ENCODE results near the gene MCTP1. TPM values are rescaled to one million over a fixed set of nuclear protein-coding genes. Genes with fewer than 3 reads are reported as not detected.

MCTP1 gene
- total RNA-seq, 2 experiments from 2014 or later, result 1.6 TPM

DNA sequence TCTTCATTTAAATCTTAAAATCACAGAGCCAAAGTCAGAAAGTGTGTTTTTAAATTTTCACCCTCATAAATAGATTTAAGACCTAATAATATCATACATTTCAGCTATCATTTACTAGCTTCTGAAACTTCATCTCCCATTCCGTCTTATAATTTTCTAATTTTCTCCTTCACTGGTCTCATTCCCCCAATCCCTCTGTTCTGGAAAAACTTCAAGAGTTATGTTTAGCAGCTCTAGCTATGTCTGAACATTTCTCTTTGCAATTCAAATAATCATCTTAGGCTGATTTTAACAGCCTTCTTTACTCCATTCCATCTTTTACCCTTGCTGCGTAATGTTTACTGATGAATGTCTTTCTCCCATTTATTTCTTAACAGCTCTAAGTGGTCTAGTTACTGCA, 474.0 kb downstream of the MCTP1 start:
- no peaks in the 10 kb centered on the region for H3K4me1 Mint-ChIP-seq
- H3K9me3 Mint-ChIP-seq, result no peaks in the 10 kb centered on the region
- peaks cover 15% of the 10 kb centered on the region for H3K27me3 Mint-ChIP-seq
- ATAC-seq (ENCODE audit: low read depth) (no peak), DNase-seq (no peak)
- H3K4me3 Mint-ChIP-seq, result no peak overlapping the region
- POLR2A ChIA-PET, result no interaction called here
- no peaks in the 10 kb centered on the region for H3K36me3 Mint-ChIP-seq
- H3K27ac Mint-ChIP-seq, result no peak overlapping the region

GRCh38 chr5:94810281-94810680, 474.6 kb downstream of the MCTP1 start:
- Mint-ChIP-seq H3K27ac (no peak overlapping the region), H3K36me3 (no peaks in the 10 kb centered on the region), H3K9me3 (no peaks in the 10 kb centered on the region), H3K4me1 (no peaks in the 10 kb centered on the region), H3K4me3 (no peak overlapping the region), H3K27me3 (peaks cover 17% of the 10 kb centered on the region)
- no peak for ATAC-seq (ENCODE audit: low read depth)
- no peak for DNase-seq
- POLR2A ChIA-PET, result no interaction called here

- no peak for DNase-seq
- peaks cover 14% of the 10 kb centered on the region for H3K27me3 Mint-ChIP-seq
- no peak overlapping the region for H3K4me3 Mint-ChIP-seq
- no peaks in the 10 kb centered on the region for H3K4me1 Mint-ChIP-seq
- no peaks in the 10 kb centered on the region for H3K9me3 Mint-ChIP-seq
- no peak for ATAC-seq (ENCODE audit: low read depth)
- POLR2A ChIA-PET, result no interaction called here
- no peaks in the 10 kb centered on the region for H3K36me3 Mint-ChIP-seq
- no peak overlapping the region for H3K27ac Mint-ChIP-seq
Observed at GRCh38 chr5:94808497-94808896, 476.4 kb downstream of the MCTP1 start.

DNA sequence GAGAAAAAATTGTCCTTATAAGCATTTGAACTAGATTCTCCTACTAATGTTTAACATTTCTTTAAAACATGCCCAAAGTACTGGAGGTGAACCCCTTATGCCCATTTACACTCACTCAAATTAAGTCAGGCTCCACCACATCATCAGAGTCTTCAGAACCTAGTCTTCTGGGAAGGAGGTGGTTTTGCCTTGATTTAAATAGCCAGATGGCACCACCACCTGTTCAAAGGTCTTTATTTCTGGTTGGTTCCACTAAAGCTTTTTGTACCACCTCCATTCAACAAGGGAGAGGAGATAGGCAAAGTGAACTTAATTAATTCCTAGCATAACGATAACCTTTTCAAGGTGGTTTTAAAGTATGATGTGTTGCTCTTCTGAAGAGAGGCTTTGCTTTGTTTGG, 476.9 kb downstream of the MCTP1 start:
- Mint-ChIP-seq H3K4me1 (no peaks in the 10 kb centered on the region), H3K9me3 (no peaks in the 10 kb centered on the region), H3K4me3 (no peak overlapping the region), H3K36me3 (no peaks in the 10 kb centered on the region), H3K27ac (no peak overlapping the region), H3K27me3 (peaks cover 13% of the 10 kb centered on the region)
- DNase-seq (no peak), ATAC-seq (ENCODE audit: low read depth) (no peak)
- POLR2A ChIA-PET, result no interaction called here

DNA sequence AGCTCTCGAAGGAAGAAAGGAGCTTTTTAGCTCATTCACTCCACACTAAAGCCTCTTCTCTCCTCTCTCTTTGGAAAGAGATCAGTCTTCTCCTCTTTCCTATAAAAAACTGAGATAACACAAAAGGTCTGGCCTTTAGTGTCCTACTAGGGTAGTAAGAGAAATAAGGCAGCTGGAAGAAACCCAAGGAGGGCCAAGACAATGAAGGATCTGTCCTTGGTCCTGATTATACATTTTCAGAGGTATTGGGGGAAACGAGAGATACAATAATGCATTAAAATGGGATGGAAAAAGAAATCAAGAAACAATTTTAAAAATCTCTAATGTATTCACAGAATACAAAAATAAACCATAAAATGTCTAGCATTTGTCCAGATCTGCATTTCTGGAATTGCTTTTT, 482.4 kb downstream of the MCTP1 start:
- ATAC-seq (ENCODE audit: low read depth) (no peak), DNase-seq (no peak)
- no peaks in the 10 kb centered on the region for H3K36me3 Mint-ChIP-seq
- H3K27me3 Mint-ChIP-seq, result peaks cover 4% of the 10 kb centered on the region
- no peak overlapping the region for H3K4me3 Mint-ChIP-seq
- POLR2A ChIA-PET, result no interaction called here
- H3K9me3 Mint-ChIP-seq, result peaks cover 1% of the 10 kb centered on the region
- no peak overlapping the region for H3K27ac Mint-ChIP-seq
- no peaks in the 10 kb centered on the region for H3K4me1 Mint-ChIP-seq

- POLR2A ChIA-PET, result no interaction called here
- peaks cover 31% of the 10 kb centered on the region for H3K4me1 Mint-ChIP-seq
- peaks cover 3% of the 10 kb centered on the region for H3K9me3 Mint-ChIP-seq
- H3K27ac Mint-ChIP-seq, result no peak overlapping the region
- H3K4me3 Mint-ChIP-seq, result no peak overlapping the region
- peaks cover 4% of the 10 kb centered on the region for H3K36me3 Mint-ChIP-seq
- DNase-seq (no peak), ATAC-seq (ENCODE audit: low read depth) (no peak)
- no peaks in the 10 kb centered on the region for H3K27me3 Mint-ChIP-seq
Observed at GRCh38 chr5:94796586-94796985, 488.3 kb downstream of the MCTP1 start.

- POLR2A ChIA-PET, result interaction anchor here (0.6 kb wide), 1 partner anchor 593 kb away, joined by 3 read pairs; no protein-coding TSS in a partner anchor
- peaks cover 3% of the 10 kb centered on the region for H3K9me3 Mint-ChIP-seq
- peak overlapping the region; percentile 60 for H3K4me3 Mint-ChIP-seq
- DNase-seq (no peak), ATAC-seq (ENCODE audit: low read depth) (peak; percentile 21)
- peaks cover 34% of the 10 kb centered on the region for H3K4me1 Mint-ChIP-seq
- H3K27ac Mint-ChIP-seq, result peak overlapping the region; percentile 91
- peaks cover 4% of the 10 kb centered on the region for H3K36me3 Mint-ChIP-seq
- no peaks in the 10 kb centered on the region for H3K27me3 Mint-ChIP-seq
Observed at GRCh38 chr5:94793816-94794198, 491.1 kb downstream of the MCTP1 start.

GRCh38 chr5:94793113-94793815, 491.6 kb downstream of the MCTP1 start:
- peaks cover 4% of the 10 kb centered on the region for H3K36me3 Mint-ChIP-seq
- POLR2A ChIA-PET, result interaction anchor here (0.6 kb wide), 1 partner anchor 593 kb away, joined by 3 read pairs; no protein-coding TSS in a partner anchor
- peak overlapping the region; percentile 91 for H3K27ac Mint-ChIP-seq
- peak overlapping the region; percentile 60 for H3K4me3 Mint-ChIP-seq
- DNase-seq (no peak), ATAC-seq (ENCODE audit: low read depth) (peak; percentile 100)
- H3K4me1 Mint-ChIP-seq, result peaks cover 39% of the 10 kb centered on the region
- H3K9me3 Mint-ChIP-seq, result peaks cover 3% of the 10 kb centered on the region
- H3K27me3 Mint-ChIP-seq, result no peaks in the 10 kb centered on the region

- Mint-ChIP-seq H3K4me3 (no peak overlapping the region), H3K9me3 (peaks cover 3% of the 10 kb centered on the region), H3K27ac (no peak overlapping the region), H3K36me3 (peaks cover 4% of the 10 kb centered on the region), H3K27me3 (no peaks in the 10 kb centered on the region), H3K4me1 (peaks cover 40% of the 10 kb centered on the region)
- DNase-seq, result peak; percentile 20
- no peak for ATAC-seq (ENCODE audit: low read depth)
- POLR2A ChIA-PET, result no interaction called here
Observed at GRCh38 chr5:94791829-94792228, 493.1 kb downstream of the MCTP1 start.

GRCh38 chr5:94788527-94788926, 496.4 kb downstream of the MCTP1 start:
- Mint-ChIP-seq H3K4me3 (no peak overlapping the region), H3K27me3 (peaks cover under 1% of the 10 kb centered on the region), H3K9me3 (peaks cover 1% of the 10 kb centered on the region), H3K36me3 (no peaks in the 10 kb centered on the region), H3K4me1 (peaks cover 19% of the 10 kb centered on the region), H3K27ac (no peak overlapping the region)
- ATAC-seq (ENCODE audit: low read depth) (no peak), DNase-seq (no peak)
- POLR2A ChIA-PET, result no interaction called here

DNA sequence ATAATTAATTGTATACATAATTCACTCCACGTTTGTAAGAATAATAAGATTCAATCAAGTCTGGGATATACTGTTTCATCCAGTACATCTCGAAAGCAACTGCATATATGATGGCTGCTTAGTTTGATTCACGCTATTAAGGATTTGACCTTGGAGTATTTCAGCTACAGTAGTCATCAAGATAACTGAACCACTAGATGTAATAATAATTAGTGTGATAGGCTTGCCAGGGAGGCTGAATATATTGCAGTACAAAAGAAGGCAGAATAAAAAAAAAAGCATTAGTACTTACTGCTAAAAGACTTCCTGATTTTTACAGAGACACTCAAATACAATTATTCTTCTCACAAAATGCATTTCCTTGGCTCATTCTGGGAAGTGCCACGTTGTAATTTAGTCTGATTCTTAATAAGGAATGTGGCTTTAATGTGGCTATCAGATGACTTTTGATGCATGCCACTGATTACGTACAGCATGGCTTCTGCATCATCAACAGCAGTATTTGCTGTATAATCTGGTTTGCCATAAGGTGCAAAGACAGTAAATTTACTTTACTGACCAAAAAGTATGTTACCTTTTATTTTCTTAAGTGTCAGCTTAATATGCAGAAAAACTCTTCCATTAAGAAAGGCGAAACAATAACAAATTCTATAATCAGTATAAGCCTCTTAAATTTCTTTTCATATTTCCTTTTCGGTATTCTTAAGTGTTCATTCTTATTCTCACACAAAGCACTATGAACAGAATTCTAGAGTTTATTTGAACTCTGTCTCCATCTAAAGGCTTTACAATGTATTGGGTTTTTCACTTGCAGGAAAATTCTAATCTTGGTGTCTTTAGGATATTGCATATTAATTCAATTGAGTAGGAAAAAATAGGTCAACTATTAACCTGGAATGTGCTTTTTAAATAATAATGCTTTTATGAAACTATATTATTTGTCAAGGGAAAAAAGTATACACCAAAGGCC, 500.1 kb downstream of the MCTP1 start:
- H3K36me3 Mint-ChIP-seq, result no peaks in the 10 kb centered on the region
- POLR2A ChIA-PET, result no interaction called here
- no peaks in the 10 kb centered on the region for H3K9me3 Mint-ChIP-seq
- peaks cover 9% of the 10 kb centered on the region for H3K4me1 Mint-ChIP-seq
- no peak overlapping the region for H3K4me3 Mint-ChIP-seq
- no peak overlapping the region for H3K27ac Mint-ChIP-seq
- H3K27me3 Mint-ChIP-seq, result peaks cover 4% of the 10 kb centered on the region
- DNase-seq, result no peak
- ATAC-seq (ENCODE audit: low read depth), result no peak

DNA sequence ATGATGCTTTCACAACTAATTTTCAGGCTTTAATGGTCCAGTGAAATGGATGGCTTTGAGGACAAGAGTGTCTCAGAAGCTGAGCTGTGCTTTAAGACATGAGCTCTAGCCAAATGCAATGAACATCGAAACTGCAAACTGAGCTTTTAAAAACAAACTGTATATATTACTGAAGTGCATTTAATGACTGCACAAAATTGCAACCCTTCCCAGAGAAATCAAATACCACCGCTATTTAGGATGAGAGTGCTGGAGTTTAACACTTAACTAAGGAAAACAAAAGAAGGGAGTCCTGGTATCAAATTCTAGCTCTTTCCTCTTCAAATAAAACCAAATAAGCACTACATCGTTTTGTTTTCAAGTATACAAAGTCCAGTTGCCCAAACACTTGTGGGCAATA, 502.5 kb downstream of the MCTP1 start:
- Mint-ChIP-seq H3K4me1 (no peaks in the 10 kb centered on the region), H3K27me3 (peaks cover 12% of the 10 kb centered on the region), H3K4me3 (no peak overlapping the region), H3K36me3 (no peaks in the 10 kb centered on the region), H3K9me3 (no peaks in the 10 kb centered on the region), H3K27ac (no peak overlapping the region)
- POLR2A ChIA-PET, result no interaction called here
- no peak for ATAC-seq (ENCODE audit: low read depth)
- no peak for DNase-seq

- no peaks in the 10 kb centered on the region for H3K4me1 Mint-ChIP-seq
- POLR2A ChIA-PET, result no interaction called here
- peaks cover 17% of the 10 kb centered on the region for H3K27me3 Mint-ChIP-seq
- DNase-seq (no peak), ATAC-seq (ENCODE audit: low read depth) (no peak)
- no peaks in the 10 kb centered on the region for H3K36me3 Mint-ChIP-seq
- H3K27ac Mint-ChIP-seq, result no peak overlapping the region
- no peaks in the 10 kb centered on the region for H3K9me3 Mint-ChIP-seq
- H3K4me3 Mint-ChIP-seq, result no peak overlapping the region
Observed at GRCh38 chr5:94779684-94780083, 505.2 kb downstream of the MCTP1 start.

GRCh38 chr5:94778732-94779131, 506.2 kb downstream of the MCTP1 start:
- H3K27ac Mint-ChIP-seq, result no peak overlapping the region
- H3K9me3 Mint-ChIP-seq, result no peaks in the 10 kb centered on the region
- DNase-seq (no peak), ATAC-seq (ENCODE audit: low read depth) (no peak)
- H3K4me1 Mint-ChIP-seq, result no peaks in the 10 kb centered on the region
- POLR2A ChIA-PET, result no interaction called here
- H3K4me3 Mint-ChIP-seq, result no peak overlapping the region
- H3K27me3 Mint-ChIP-seq, result peaks cover 17% of the 10 kb centered on the region
- no peaks in the 10 kb centered on the region for H3K36me3 Mint-ChIP-seq
